CD14-positive monocyte (primary cell): ENCODE measurements around the gene TECPR2. TPM values are rescaled to one million over a fixed set of nuclear protein-coding genes. Genes with fewer than 3 reads are reported as not detected.
A peak's percentile ranks its signal among the peaks of the same experiment; 100 is the strongest.

Experiments used
- DNase-seq, 3 donors: peaks; one replicate each; pipeline ENCODE4 v3.0.0-alpha.2; 2011 to 2022
- H2AFZ ChIP-seq: 2 replicates; pipeline ENCODE4 v1.6.0; 2012; ENCODE audit warnings: mild to moderate bottlenecking, low read depth, low read length, inconsistent platforms; ENCODE audit not compliant: insufficient read depth, poor library complexity, severe bottlenecking
- H3K27ac ChIP-seq, 2 donors: 1 replicate in 1 of 2; 2 replicates in 1 of 2; pipeline ENCODE4 v1.5.1; 2012 to 2013; ENCODE audit warnings: low read length in 2 of 2, control low read depth in 1 of 2, inconsistent platforms in 1 of 2, low read depth in 1 of 2, mild to moderate bottlenecking in 1 of 2
- H3K27me3 ChIP-seq, 2 donors: one replicate each; pipeline versions ENCODE4 v1.6.0 to v1.6.1; 2011 to 2013; ENCODE audit warnings: low read length in 2 of 2; ENCODE audit not compliant: control insufficient read depth in 2 of 2, insufficient read depth in 2 of 2
- H3K36me3 ChIP-seq, 2 donors: replicated peaks in 1 of 2; 1 replicate in 1 of 2; 2 replicates in 1 of 2; pipeline versions ENCODE4 v1.5.1 to v1.6.1; 2012 to 2013; ENCODE audit warnings: low read length in 2 of 2, control low read depth in 1 of 2, inconsistent platforms in 1 of 2, mild to moderate bottlenecking in 1 of 2; ENCODE audit not compliant: insufficient read depth in 2 of 2, control insufficient read depth in 1 of 2
- H3K4me1 ChIP-seq, 2 donors: 1 replicate in 1 of 2; 2 replicates in 1 of 2; pipeline versions ENCODE4 v1.5.1 to v1.6.1; 2012 to 2013; ENCODE audit warnings: low read length in 2 of 2, control low read depth in 1 of 2, inconsistent platforms in 1 of 2, mild to moderate bottlenecking in 1 of 2, moderate library complexity in 1 of 2; ENCODE audit not compliant: insufficient read depth in 2 of 2, control insufficient read depth in 1 of 2
- H3K4me2 ChIP-seq: replicated peaks from 2 replicates; pipeline ENCODE3; 2012; ENCODE audit warnings: low read length, moderate library complexity, mild to moderate bottlenecking; ENCODE audit not compliant: poor library complexity, severe bottlenecking; ENCODE audit errors: extremely low read depth
- H3K4me3 ChIP-seq, 3 experiments: fragments of 200-600 bp in 1 of 3; sonication (generic) in 1 of 3; replicated peaks in 1 of 3; 1 replicate in 2 of 3; 2 replicates in 1 of 3; pipeline ENCODE4 v1.5.1; 2011 to 2013; ENCODE audit warnings: low read length in 3 of 3, mild to moderate bottlenecking in 3 of 3, control low read depth in 2 of 3, low read depth in 2 of 3, inconsistent platforms in 1 of 3, moderate library complexity in 1 of 3
- H3K79me2 ChIP-seq: 2 replicates; pipeline ENCODE4 v1.6.0; 2012; ENCODE audit warnings: mild to moderate bottlenecking, control low read depth, inconsistent platforms, low read length, moderate library complexity; ENCODE audit not compliant: insufficient read depth
- H3K9ac ChIP-seq: 2 replicates; pipeline ENCODE4 v1.6.0; 2017; ENCODE audit warnings: low read length, mild to moderate bottlenecking; ENCODE audit not compliant: insufficient read depth, poor library complexity, severe bottlenecking
- H3K9me3 ChIP-seq, 2 donors: replicated peaks in 1 of 2; 1 replicate in 1 of 2; 2 replicates in 1 of 2; pipeline versions ENCODE4 v1.5.1 to v1.6.1; 2012 to 2013; ENCODE audit warnings: low read length in 2 of 2, control low read depth in 1 of 2; ENCODE audit not compliant: control insufficient read depth in 1 of 2, insufficient read depth in 1 of 2
- H4K20me1 ChIP-seq: 2 replicates; pipeline ENCODE4 v1.6.0; 2012; ENCODE audit warnings: mild to moderate bottlenecking, low read length, control low read depth, moderate library complexity; ENCODE audit not compliant: insufficient read depth
- H3K27ac Mint-ChIP-seq, 7 donors: one replicate each; pipeline ENCODE4 v1.8.0; 2020; ENCODE audit warnings: mild to moderate bottlenecking in 7 of 7, mixed read lengths in 7 of 7, moderate library complexity in 6 of 7, inconsistent platforms in 2 of 7
- H3K27me3 Mint-ChIP-seq, 3 donors: one replicate each; pipeline ENCODE4 v1.8.0; 2021 to 2022; ENCODE audit warnings: low read depth in 3 of 3, mild to moderate bottlenecking in 3 of 3, mixed read lengths in 3 of 3, moderate library complexity in 3 of 3, inconsistent platforms in 1 of 3
- H3K36me3 Mint-ChIP-seq, 2 donors: one replicate each; pipeline ENCODE4 v1.8.0; 2020; ENCODE audit warnings: mixed read lengths in 2 of 2, inconsistent platforms in 1 of 2, mild to moderate bottlenecking in 1 of 2
- H3K4me1 Mint-ChIP-seq: one replicate; pipeline ENCODE4 v1.8.0; 2020; ENCODE audit warnings: mild to moderate bottlenecking, mixed read lengths
- H3K4me3 Mint-ChIP-seq, 2 donors: one replicate each; pipeline ENCODE4 v1.8.0; 2020; ENCODE audit warnings: mild to moderate bottlenecking in 2 of 2, mixed read lengths in 2 of 2, moderate library complexity in 1 of 2
- H3K9me3 Mint-ChIP-seq, 7 donors: one replicate each; pipeline ENCODE4 v1.8.0; 2020 to 2022; ENCODE audit warnings: mixed read lengths in 7 of 7, mild to moderate bottlenecking in 6 of 7, moderate library complexity in 6 of 7, inconsistent platforms in 2 of 7
- WGBS: methylation state at CpG from one replicate; pipeline ENCODE4 v1.1.5; 2013; ENCODE audit warnings: missing lambda C conversion rate; ENCODE audit not compliant: insufficient coverage; 5-methylcytosine and 5-hydroxymethylcytosine counted together
- intact Hi-C, 2 donors: fragments of 100-400 bp; cut with micrococcal nuclease; formaldehyde crosslinking; loops; one replicate each; pipeline versions ENCODE4 v1.15.0 to v1.15.1; 2023
- polyA plus RNA-seq, 3 donors: library from polyadenylated mRNA; depleted of rRNA in 1 of 3; unstranded in 2 of 3; stranded (reverse) in 1 of 3; fragments of 300-500 nt in 2 of 3; fragments of >200 nt in 1 of 3; fragmentation: Illumina TruSeq in 2 of 3; gene quantifications; 1 replicate in 2 of 3; 2 replicates in 1 of 3; pipeline ENCODE4 v1.2.3, GENCODE V29; 2012 to 2021
- TF ChIP-seq, protein P1 (sequence below): fragments of 200-600 bp; IDR thresholded peaks from one replicate; pipeline ENCODE4 v1.8.0; 2022; ENCODE audit warnings: antibody characterized with exemption, mild to moderate bottlenecking

The TECPR2 gene
- polyA plus RNA-seq, 3 donors, result 2.8 to 10.4 (median 6.4) TPM

DNA sequence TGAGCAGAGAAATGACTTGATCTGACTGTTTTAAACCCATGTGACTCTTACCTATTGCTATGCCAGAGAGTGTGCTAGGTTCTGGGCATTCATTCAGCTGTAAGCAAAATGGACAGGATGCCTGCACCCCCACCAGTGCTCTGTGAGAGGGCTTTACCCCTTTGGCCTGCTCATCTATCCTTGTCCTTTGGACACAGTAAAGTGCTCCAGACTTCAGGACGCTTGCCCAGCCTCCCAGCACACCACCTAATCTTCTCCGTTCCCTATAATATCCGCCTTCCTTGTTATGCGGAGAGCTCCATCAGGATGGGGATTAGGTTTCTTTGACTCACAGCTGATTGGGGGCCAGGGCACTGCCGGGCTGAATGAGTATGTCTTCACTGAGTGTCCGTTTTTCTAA is 47.6 kb upstream of the TECPR2 start:
- no peaks in the 10 kb centered on the region for H3K79me2 ChIP-seq
- peaks cover 45% of the 10 kb centered on the region for H3K4me1 Mint-ChIP-seq
- no peak overlapping the region for H3K27ac ChIP-seq
- H3K27ac Mint-ChIP-seq, result no peak overlapping the region
- H3K4me3 Mint-ChIP-seq, result peak overlapping the region; percentile 24 to 83
- no peaks in the 10 kb centered on the region for H3K36me3 Mint-ChIP-seq
- no peak overlapping the region for H3K4me3 ChIP-seq
- peak overlapping the region; percentile 97 for H3K4me2 ChIP-seq
- H3K9me3 ChIP-seq, result no peaks in the 10 kb centered on the region
- DNase-seq, result no peak
- no peaks in the 10 kb centered on the region for H3K36me3 ChIP-seq
- H3K27me3 Mint-ChIP-seq, result peaks cover 4 to 13% (median 5%) of the 10 kb centered on the region in 3 donors
- intact Hi-C loops, result loop anchor here in 1 of 2 donors (2.0 to 10.0 kb wide), 6 partner anchors 47 to 350 kb away; partner anchors contain the start of genes CINP, DYNC1H1, HSP90AA1 and TECPR2
- H4K20me1 ChIP-seq, result no peaks in the 10 kb centered on the region
- TF ChIP-seq, protein P1, sequence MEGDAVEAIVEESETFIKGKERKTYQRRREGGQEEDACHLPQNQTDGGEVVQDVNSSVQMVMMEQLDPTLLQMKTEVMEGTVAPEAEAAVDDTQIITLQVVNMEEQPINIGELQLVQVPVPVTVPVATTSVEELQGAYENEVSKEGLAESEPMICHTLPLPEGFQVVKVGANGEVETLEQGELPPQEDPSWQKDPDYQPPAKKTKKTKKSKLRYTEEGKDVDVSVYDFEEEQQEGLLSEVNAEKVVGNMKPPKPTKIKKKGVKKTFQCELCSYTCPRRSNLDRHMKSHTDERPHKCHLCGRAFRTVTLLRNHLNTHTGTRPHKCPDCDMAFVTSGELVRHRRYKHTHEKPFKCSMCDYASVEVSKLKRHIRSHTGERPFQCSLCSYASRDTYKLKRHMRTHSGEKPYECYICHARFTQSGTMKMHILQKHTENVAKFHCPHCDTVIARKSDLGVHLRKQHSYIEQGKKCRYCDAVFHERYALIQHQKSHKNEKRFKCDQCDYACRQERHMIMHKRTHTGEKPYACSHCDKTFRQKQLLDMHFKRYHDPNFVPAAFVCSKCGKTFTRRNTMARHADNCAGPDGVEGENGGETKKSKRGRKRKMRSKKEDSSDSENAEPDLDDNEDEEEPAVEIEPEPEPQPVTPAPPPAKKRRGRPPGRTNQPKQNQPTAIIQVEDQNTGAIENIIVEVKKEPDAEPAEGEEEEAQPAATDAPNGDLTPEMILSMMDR, result no peak
- H2AFZ ChIP-seq, result no peak overlapping the region
- no peak overlapping the region for H3K9ac ChIP-seq
- peaks cover 47 to 51% of the 10 kb centered on the region in 2 donors for H3K4me1 ChIP-seq
- no peaks in the 10 kb centered on the region for H3K27me3 ChIP-seq
- no peaks in the 10 kb centered on the region for H3K9me3 Mint-ChIP-seq
- WGBS, result 83% methylated on average over 2 of the region's 6 CpGs

DNA sequence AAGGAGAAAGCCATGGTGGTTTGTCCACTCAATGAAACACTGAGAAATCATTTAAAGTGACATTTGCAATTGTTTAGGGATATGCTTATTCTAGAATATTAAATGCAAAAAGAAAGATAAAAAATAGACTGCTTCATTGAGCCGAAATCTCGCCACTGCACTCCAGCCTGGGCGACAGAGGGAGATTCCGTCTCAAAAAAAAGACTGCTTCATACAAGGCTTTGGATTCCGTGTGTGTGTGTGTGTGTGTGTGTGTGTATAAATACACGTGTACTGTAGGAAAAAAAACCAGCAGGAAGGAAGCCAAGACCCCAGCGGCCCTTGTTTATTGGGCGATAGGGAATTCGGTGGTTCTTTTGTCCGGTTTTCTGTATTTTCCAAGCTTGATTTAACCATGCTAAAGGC is 46.4 kb upstream of the TECPR2 start:
- no peaks in the 10 kb centered on the region for H3K79me2 ChIP-seq
- peaks cover 52 to 59% of the 10 kb centered on the region in 2 donors for H3K4me1 ChIP-seq
- H3K27me3 Mint-ChIP-seq, result peaks cover 3 to 11% (median 4%) of the 10 kb centered on the region in 3 donors
- peak overlapping the region; percentile 72 to 82 (median 77) for H3K4me3 ChIP-seq
- peak overlapping the region; percentile 51 to 66 for H3K27ac ChIP-seq
- intact Hi-C loops, result loop anchor here (2.0 to 10.0 kb wide), 6 partner anchors 46 to 352 kb away; partner anchors contain the start of genes CINP (in 1 of the 2), DYNC1H1 (in 1 of the 2), HSP90AA1 (in 1 of the 2) and TECPR2 (in 1 of the 2)
- peak overlapping the region; percentile 69 to 92 (median 82) for H3K27ac Mint-ChIP-seq
- H3K9me3 Mint-ChIP-seq, result no peaks in the 10 kb centered on the region
- peaks cover 51% of the 10 kb centered on the region for H3K4me1 Mint-ChIP-seq
- H3K4me2 ChIP-seq, result peak overlapping the region; percentile 92
- 0% methylated on average over 8 of the region's 10 CpGs for WGBS
- H2AFZ ChIP-seq, result peak overlapping the region; percentile 92
- H3K9ac ChIP-seq, result peak overlapping the region; percentile 34
- no peaks in the 10 kb centered on the region for H3K36me3 ChIP-seq
- no peaks in the 10 kb centered on the region for H4K20me1 ChIP-seq
- no peaks in the 10 kb centered on the region for H3K9me3 ChIP-seq
- H3K4me3 Mint-ChIP-seq, result peak overlapping the region; percentile 88 to 95
- TF ChIP-seq, protein P1, result no peak
- no peaks in the 10 kb centered on the region for H3K27me3 ChIP-seq
- DNase-seq, result peak in 2 of 3 donors; percentile 18 to 46
- H3K36me3 Mint-ChIP-seq, result no peaks in the 10 kb centered on the region
